H1 (cell line): Measurements from ENCODE around the gene NME7. TPM values are rescaled to one million over a fixed set of nuclear protein-coding genes. Genes with fewer than 3 reads are reported as not detected.

Experiments used
- CHD7 ChIP-seq: fragments of 300-600 bp; sonication (generic); IDR thresholded peaks from 2 replicates; pipeline ENCODE4 v1.7.1; 2012; ENCODE audit warnings: low read length, moderate library complexity, mild to moderate bottlenecking, inconsistent platforms; ENCODE audit not compliant: insufficient replicate concordance
- polyA plus RNA-seq, 7 experiments: library from polyadenylated mRNA; depleted of rRNA in 3 of 7; stranded (reverse) in 5 of 7; unstranded in 2 of 7; fragments of >200 nt in 5 of 7; fragments of 200-250 nt in 2 of 7; gene quantifications; 1 replicate in 5 of 7; 2 replicates in 1 of 7; 4 replicates in 1 of 7; pipeline versions ENCODE4 v1.2.1 to v1.2.3, GENCODE V29; 2011 to 2013; ENCODE audit warnings: missing spikeins in 2 of 7, mixed read lengths in 2 of 7
- total RNA-seq: library from RNA; stranded (reverse); fragmentation: NEBNext Ultra II Directional; extraction: Animal tissue kit (Norgen Biotek cat#: 25700); gene quantifications from 2 replicates; pipeline ENCODE4 v1.2.1, GENCODE V29; 2021

NME7 gene
- total and polyA plus RNA-seq, 2 of the 8 experiments (the other 6 are each of a cell fraction or from before 2014, with no cell fraction given) = 11.6 to 28.5 TPM

GRCh38 chr1:169124459-169124858, 243.1 kb downstream of the NME7 start (continued):
- no peak for TF ChIP-seq CHD7
